Loucy (cell line): ENCODE measurements around the gene CHMP4A.

ENCODE experiments used
- EZH2phosphoT487 ChIP-seq: fragments of 200-600 bp; IDR thresholded peaks from 2 replicates; pipeline ENCODE4 v1.6.1; 2018; ENCODE audit warnings: antibody characterized with exemption, mild to moderate bottlenecking, moderate library complexity, borderline replicate concordance
- TF ChIP-seq, protein P1 (sequence below): fragments of 200-600 bp; sonication (generic); conservative IDR thresholded peaks from 2 replicates; pipeline ENCODE4 v1.5.1; 2014; ENCODE audit warnings: mild to moderate bottlenecking, antibody characterized with exemption, low read length

DNA sequence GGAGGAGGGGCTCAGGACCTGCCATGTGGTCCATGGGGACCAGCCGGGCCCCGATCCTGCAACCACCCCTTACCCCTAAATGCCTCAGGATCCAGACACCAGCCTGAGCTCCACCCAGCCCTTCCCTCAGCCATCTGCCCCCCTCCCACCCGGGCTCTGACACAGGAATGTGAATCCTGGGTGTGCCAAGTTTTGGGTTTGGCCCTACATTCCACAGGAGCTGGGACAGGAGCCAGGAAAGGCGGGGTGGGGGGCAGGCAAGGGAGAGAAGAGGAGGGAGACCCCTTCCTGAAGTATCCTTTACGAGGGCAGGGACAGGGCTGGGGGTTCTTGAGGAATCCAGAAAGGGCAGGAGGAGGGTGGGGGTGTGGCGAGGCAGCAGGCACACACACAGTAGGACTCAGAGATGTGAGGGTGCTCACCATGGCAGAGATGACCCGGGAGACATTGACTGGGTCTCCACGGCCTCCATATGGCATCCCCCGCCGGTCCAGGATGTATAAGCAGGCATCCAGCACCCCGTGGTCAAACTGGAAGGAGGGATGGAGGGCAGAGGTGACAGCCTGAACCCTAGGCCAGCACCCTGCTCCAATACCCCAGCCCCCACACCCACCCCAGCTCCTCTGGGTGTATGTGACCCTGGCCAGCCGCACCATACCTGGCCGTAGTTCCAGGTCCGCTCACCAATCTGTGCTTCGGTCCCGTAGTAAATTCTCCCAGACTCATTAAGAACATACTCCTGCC is 46.2 kb upstream of the CHMP4A start:
- TF ChIP-seq, protein P1, sequence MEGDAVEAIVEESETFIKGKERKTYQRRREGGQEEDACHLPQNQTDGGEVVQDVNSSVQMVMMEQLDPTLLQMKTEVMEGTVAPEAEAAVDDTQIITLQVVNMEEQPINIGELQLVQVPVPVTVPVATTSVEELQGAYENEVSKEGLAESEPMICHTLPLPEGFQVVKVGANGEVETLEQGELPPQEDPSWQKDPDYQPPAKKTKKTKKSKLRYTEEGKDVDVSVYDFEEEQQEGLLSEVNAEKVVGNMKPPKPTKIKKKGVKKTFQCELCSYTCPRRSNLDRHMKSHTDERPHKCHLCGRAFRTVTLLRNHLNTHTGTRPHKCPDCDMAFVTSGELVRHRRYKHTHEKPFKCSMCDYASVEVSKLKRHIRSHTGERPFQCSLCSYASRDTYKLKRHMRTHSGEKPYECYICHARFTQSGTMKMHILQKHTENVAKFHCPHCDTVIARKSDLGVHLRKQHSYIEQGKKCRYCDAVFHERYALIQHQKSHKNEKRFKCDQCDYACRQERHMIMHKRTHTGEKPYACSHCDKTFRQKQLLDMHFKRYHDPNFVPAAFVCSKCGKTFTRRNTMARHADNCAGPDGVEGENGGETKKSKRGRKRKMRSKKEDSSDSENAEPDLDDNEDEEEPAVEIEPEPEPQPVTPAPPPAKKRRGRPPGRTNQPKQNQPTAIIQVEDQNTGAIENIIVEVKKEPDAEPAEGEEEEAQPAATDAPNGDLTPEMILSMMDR: no peak
- TF ChIP-seq EZH2phosphoT487: no peak
